GM12873 (cell line): ENCODE measurements around the gene MMP14.

Source experiments
- CTCF ChIP-seq: IDR thresholded peaks from 2 replicates; pipeline ENCODE4 v1.5.1; 2012; ENCODE audit warnings: low read depth, mild to moderate bottlenecking, moderate library complexity, low read length, control low read depth; ENCODE audit not compliant: insufficient read depth; ENCODE audit errors: missing control alignments

The MMP14 gene

DNA sequence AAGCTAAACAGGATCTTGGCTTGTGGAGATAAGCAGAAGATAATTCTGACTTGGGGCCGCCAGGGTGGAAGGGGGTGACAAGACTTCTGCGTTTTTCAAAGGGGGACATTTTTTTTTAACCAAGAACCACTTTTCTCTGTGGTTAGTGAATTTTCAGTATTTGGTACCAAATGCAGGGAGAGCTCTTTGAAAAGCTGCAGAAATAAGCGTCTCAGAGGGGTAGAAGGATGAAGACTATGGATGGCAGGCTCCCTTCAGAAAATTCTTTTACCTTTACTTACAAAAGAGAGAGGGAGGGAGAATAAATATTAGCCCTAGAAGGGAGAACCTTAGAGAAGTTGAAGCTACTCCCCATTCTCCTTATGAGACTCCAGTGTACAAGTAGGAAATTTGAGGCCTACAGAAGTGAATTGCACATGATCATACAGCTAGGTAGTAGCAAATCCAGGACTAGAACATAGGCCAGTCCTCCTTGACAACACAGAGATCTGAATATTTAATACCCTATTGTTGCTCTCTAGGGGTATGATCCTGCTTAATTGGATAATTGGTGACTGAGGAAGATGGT lies 5.9 kb upstream of the MMP14 start:
- TF ChIP-seq CTCF = no peak

DNA sequence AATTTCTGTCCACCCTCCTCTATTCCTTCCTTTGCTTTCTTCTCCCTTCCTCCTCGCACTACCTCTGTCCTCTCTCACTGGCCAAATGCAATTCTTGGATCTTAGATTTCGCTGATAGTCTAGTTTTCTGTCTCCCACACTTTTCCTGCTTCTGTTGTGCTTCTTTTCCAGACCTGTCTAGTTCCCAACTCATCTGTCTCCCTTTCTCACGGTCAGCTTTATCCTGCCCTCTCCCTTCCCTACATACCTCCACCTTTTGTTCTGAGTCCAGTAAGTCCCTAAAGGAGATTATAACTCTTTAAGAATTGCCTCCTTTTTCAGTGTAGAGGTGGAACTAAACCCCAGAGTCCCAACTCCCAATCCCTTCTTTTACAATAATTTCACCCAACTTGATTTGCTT lies 880 bp upstream of the MMP14 start:
- TF ChIP-seq CTCF = no peak

- TF ChIP-seq CTCF = no peak
These were observed 847 bp downstream of the MMP14 start for GRCh38 chr14:22837114-22837749.

GRCh38 chr14:22837750-22838538 lies 1.6 kb downstream of the MMP14 start:
- no peak for TF ChIP-seq CTCF

DNA sequence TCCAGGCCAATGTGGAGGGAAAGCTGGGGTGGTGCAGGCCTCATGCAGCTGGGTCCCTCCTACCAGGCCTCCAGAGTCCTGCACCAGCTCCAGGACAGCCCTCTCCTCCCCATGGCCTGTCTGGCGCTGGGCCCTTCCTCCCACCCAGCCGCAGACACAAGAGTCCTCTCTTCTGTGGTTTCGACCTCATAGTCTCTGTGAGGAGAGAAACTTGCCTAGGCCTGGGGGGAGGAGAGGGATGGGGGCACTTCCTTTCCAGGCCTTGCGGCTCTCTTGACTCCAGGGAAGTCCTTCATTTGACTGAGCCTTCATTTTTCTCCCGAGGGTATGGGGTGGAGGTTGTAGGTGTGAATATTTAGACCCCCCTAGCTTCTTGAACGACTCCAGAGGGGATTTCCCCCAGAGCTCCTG lies 2.3 kb downstream of the MMP14 start:
- no peak for TF ChIP-seq CTCF

GRCh38 chr14:22839159-22839779 lies 2.9 kb downstream of the MMP14 start:
- TF ChIP-seq CTCF = no peak

DNA sequence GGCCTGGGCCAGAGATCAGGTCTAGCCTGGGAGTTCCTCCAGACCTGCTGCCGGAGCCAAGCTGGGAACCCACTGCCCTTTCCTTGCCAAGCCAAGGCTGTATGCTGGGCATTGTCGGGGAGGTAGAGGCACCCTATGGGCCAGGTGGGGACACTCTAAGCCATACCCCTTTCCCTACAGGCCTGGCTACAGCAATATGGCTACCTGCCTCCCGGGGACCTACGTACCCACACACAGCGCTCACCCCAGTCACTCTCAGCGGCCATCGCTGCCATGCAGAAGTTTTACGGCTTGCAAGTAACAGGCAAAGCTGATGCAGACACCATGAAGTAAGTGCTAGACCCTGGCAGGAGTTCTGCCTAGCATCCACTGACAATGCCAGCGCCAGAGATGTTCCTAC lies 4.9 kb downstream of the MMP14 start:
- TF ChIP-seq CTCF = no peak
